GM12864 (cell line): ENCODE results near the gene LPAR1.

Experiments used
- DNase-seq: peaks from one replicate; pipeline ENCODE4 v3.0.0-alpha.2; 2011; ENCODE audit warnings: low read depth
- H3K4me3 ChIP-seq: 2 replicates; pipeline ENCODE4 v1.5.1; 2011; ENCODE audit warnings: mild to moderate bottlenecking, low read depth, low read length, control low read depth
- TF ChIP-seq, protein P1 (sequence below): IDR thresholded peaks from 2 replicates; pipeline ENCODE4 v1.5.1; 2011; ENCODE audit warnings: low read depth, mild to moderate bottlenecking, moderate library complexity, low read length, control low read depth, inconsistent platforms; ENCODE audit errors: missing control alignments

The LPAR1 gene

DNA sequence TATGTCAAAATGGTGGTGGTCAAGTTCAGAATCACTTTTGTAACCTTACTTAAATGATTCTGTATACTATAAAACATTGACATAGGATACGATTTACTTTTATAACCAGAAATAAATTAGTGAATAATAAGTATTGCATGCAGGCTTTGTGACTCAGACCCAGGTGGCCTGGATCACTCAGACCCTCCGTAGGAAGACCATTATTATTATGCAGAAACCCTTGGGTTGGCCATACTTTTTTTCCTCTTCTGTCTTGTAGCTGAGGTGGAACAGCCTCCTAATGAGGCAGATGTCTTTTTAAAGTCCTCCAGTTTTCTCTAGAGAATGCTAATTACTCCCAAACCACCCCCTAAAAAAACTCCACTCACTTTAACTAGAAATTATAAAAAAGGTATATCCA lies 121.9 kb downstream of the LPAR1 start:
- no peak overlapping the region for H3K4me3 ChIP-seq
- TF ChIP-seq, protein P1, sequence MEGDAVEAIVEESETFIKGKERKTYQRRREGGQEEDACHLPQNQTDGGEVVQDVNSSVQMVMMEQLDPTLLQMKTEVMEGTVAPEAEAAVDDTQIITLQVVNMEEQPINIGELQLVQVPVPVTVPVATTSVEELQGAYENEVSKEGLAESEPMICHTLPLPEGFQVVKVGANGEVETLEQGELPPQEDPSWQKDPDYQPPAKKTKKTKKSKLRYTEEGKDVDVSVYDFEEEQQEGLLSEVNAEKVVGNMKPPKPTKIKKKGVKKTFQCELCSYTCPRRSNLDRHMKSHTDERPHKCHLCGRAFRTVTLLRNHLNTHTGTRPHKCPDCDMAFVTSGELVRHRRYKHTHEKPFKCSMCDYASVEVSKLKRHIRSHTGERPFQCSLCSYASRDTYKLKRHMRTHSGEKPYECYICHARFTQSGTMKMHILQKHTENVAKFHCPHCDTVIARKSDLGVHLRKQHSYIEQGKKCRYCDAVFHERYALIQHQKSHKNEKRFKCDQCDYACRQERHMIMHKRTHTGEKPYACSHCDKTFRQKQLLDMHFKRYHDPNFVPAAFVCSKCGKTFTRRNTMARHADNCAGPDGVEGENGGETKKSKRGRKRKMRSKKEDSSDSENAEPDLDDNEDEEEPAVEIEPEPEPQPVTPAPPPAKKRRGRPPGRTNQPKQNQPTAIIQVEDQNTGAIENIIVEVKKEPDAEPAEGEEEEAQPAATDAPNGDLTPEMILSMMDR = no peak
- no peak for DNase-seq

DNA sequence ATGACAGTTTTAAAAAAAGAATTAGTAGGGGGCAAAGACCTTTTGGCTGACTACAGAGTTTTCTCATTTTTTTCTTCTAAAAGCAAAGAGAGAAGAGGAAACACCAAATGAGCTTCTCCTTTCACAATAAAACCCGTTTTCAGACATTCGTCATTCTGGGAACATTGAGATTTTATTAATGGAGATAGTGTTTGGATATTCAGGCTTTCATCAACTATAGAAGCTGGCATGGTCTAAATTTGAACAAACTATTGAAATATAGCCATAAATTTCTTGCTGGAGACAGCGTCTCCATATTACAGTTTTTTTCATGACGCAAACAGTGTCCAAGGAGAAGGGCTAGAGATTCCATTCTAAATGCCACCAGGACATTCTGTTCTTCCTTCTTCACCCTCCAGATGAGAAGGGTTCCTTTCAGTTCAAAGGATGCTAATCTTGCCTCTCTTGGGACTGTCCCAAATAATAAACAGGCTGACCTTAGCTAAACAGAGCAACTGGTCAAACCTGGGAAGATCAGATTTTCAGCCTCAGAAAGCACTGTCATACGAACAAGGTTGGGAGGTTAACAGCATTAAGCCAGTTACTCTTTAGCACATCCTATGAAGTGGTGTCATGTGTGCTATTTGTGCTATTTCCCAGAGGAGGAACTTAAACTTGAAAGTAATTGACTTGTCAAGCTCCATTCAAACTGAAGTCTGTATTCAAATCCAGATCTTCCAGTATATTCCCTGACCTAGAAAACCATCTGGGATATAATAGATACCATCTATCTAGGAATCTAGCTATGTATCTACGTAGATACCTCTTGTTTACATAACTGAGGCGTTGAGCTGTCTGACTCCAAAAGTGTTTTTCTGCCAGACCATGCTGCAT lies 125.6 kb downstream of the LPAR1 start:
- no peak for DNase-seq
- H3K4me3 ChIP-seq = no peak overlapping the region
- TF ChIP-seq, protein P1 = no peak

DNA sequence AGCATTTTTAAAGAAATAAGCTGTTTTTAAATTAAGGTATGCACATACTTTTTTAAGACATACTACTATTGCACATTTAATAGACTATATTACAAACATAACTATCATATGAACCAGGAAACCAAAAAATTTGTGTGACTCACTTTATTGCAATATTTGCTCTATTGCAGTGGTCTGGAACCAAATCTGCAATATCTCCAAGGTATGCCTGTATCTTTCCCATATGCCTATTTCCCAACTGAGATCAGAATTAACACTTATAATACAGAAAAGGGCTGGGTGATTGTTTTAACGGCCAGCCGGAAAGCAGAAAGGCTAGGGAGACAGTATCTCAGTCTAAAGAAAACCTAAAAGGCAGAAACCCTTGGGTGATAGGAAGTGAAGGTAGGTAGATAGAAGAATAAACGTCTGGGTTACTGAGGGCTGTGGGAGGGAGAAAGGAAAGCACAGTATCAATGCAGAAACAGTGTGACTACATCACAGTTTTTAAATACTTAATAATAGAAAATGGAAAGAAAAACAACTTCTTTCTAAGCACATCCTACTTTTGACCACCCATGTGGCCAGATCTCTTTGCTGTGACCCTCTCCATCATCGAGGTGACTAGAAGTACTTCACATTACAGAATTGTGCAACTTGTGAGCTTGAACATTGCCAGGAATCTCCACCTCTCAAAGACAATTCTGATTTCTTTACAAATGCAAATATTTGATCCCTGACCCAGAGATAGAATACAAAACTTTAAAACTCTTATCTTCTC lies 126.4 kb downstream of the LPAR1 start:
- DNase-seq = no peak
- TF ChIP-seq, protein P1 = no peak
- H3K4me3 ChIP-seq = no peak overlapping the region

DNA sequence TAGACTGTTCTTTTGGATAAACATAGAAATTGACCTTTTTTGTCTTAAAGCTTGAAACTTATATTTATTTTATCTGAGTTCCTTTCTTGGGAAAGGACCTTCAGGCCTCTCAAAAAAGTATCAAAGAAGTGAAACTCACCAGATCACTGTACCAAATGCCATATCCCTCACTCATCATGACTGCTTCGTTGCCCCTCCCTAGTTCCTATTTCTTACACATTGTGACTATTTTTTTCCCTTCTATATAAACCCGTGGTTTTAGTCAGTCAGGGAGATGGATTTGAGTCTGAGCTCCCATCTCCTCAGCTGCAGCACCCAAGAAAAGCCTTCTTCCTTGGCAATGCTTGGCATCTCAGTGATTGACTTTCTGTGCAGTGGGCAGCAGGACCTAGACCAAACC lies 129.4 kb downstream of the LPAR1 start:
- DNase-seq = no peak
- TF ChIP-seq, protein P1 = no peak
- H3K4me3 ChIP-seq = no peak overlapping the region

DNA sequence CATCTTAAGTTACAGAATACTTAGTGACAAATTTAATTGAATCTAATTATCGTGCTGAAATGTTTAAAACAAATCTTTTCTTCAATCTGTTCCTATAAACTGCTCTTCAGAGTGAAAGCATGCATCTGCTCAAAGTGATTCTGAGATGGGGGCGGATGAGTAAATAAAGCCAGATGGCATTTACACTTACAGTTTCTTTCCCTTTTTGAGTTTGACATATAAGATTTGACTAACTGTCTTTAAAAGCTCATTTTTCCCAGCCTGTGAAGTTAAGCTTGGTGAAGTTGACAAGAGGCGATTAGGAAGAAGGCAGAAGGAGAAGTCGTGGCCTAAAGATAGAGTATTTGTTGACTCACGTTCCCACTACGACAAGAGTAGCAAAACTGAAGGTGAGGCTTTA lies 137.4 kb downstream of the LPAR1 start:
- H3K4me3 ChIP-seq = no peak overlapping the region
- no peak for DNase-seq
- TF ChIP-seq, protein P1 = no peak

DNA sequence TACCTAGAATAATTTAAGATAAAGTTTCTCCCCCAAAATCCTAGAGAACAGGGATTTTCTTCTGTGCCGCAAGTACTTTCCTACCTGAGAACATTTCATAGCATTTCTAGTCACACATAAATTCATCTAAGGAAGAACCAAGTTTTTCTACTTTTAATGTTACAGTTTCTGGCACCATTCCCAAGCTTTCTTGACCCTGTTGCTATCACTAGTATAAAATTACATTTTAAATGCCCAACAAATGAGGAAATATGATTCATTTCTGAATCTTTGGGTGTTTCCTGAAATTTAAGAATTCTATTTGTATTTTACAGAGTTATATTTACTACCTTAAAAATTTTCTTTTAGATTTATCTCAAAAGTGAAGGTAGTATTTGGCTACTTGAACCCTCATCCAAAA lies 137.8 kb downstream of the LPAR1 start:
- TF ChIP-seq, protein P1 = no peak
- DNase-seq = no peak
- no peak overlapping the region for H3K4me3 ChIP-seq
